NCI-H526 treated with DMSO at 0.1 percent for 48 hours (cell line): ENCODE data around the gene FOXO1.

ENCODE experiments used
- DNase-seq: peaks from one replicate; lab custom pipeline; 2025; lab: John Stamatoyannopoulos, UW

Gene FOXO1

DNA sequence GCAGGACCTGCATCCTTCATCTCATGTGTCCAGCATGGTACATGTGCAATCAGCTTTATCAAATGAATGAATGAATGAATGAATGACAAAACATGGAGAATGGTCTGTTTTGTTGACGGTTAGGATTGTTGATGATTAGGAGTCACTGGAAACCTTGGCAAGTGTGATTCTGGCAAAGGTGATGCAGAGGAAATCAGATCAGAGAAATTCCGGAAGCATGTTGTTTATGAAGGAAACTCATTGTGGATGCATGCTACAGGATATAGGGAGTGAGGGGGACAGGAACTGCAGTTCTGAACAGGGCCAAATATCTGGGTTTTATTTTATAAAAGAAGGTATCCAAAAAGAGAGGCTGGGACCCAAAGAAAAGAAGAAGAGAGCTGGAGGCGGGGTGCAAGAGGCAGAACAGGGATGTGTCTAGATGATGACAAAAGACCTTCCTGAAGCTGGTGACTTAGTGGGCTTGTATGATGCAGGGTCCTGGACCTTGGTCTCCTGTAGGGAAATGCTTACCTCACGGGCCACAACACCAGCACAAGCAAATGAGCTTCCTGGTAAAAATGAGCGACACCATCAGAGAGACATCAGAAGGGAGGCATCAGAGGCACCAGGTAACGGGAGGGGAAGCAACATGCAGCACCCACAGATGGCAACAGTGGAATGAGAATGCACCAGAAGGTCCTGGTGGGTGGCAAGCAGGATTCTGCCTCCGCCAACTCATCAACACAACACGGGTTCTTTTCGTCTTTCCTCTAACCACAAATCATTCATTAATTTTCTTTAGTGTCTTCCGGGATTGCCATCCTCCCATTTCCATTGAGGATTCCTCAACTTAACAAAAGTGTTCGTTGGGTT, 159.6 kb downstream of the FOXO1 start:
- no peak for DNase-seq
